HepG2 (cell line): Measurements from ENCODE around the gene CLEC2B. TPM values are rescaled to one million over a fixed set of nuclear protein-coding genes. Genes with fewer than 3 reads are reported as not detected.

Source experiments
- ATAC-seq: fragments of 200-7000 bp; cut with Tn5 transposase; 3 replicates; pipeline ENCODE4 v1.9.1; 2020; ENCODE audit warnings: mild to moderate bottlenecking, moderate library complexity
- BruUV-seq: library from RNA; stranded (reverse); fragments of 400-500 nt; replicated peaks from 2 replicates; lab custom pipeline; 2021; lab: Mats Ljungman, UMichigan
- CTCF ChIA-PET: fragments of 300-600 bp; formaldehyde crosslinking; extraction: SDS; loops from one replicate; lab custom pipeline; 2021; ENCODE audit warnings: low total read pairs, inconsistent platforms, low intra/inter-chr PET ratio; lab: Yijun Ruan, JAX
- POLR2A ChIA-PET: fragments of 350-600 bp; sonication (Branson Sonifier 250); formaldehyde crosslinking; loops from one replicate; lab custom pipeline; 2020; ENCODE audit warnings: antibody characterized with exemption, inconsistent platforms; lab: Yijun Ruan, JAX
- DNase-seq: peaks from one replicate; pipeline ENCODE4 v3.0.0-alpha.2; 2015; ENCODE audit warnings: low spot score
- FAIRE-seq: peaks from 3 replicates; lab custom pipeline; 2011; peaks lifted over from hg19 to GRCh38; lab: Jason Lieb, UNC
- H2AFZ ChIP-seq: one replicate; pipeline ENCODE4 v1.6.1; 2011; ENCODE audit warnings: low read length, inconsistent platforms
- H3K27ac ChIP-seq: fragments of 300-600 bp; 3 replicates; pipeline ENCODE4 v1.8.0; 2011; ENCODE audit warnings: mixed run types, mild to moderate bottlenecking, mixed read lengths, low read length, inconsistent platforms; ENCODE audit not compliant: insufficient read depth; ENCODE audit errors: extremely low read length
- H3K27me3 ChIP-seq, 2 experiments: fragments of 200-600 bp in 1 of 2; 2 replicates in 1 of 2; 3 replicates in 1 of 2; pipeline versions ENCODE4 v1.6.0 to v1.8.0; 2011; ENCODE audit warnings: low read length in 2 of 2, mild to moderate bottlenecking in 2 of 2, moderate library complexity in 2 of 2, inconsistent platforms in 1 of 2; ENCODE audit not compliant: insufficient read depth in 2 of 2, control insufficient read depth in 1 of 2
- H3K36me3 ChIP-seq, 2 experiments: fragments of 200-600 bp in 1 of 2; replicated peaks in 1 of 2; 2 replicates in 1 of 2; 3 replicates in 1 of 2; pipeline versions ENCODE4 v1.5.1 to v1.8.0; 2011; ENCODE audit warnings: low read length in 2 of 2, inconsistent platforms in 1 of 2; ENCODE audit not compliant: insufficient read depth in 2 of 2, control insufficient read depth in 1 of 2
- H3K4me1 ChIP-seq: 2 replicates; pipeline ENCODE4 v1.5.1; 2012; ENCODE audit warnings: low read length, inconsistent platforms; ENCODE audit not compliant: insufficient read depth
- H3K4me2 ChIP-seq: 2 replicates; pipeline ENCODE4 v1.6.0; 2011; ENCODE audit warnings: low read depth, low read length, inconsistent platforms
- H3K4me3 ChIP-seq, 3 experiments: fragments of 200-600 bp in 1 of 3; sonication (generic), shearing (Covaris generic) in 1 of 3; replicated peaks in 1 of 3; 2 replicates each; pipeline ENCODE4 v1.5.1; 2011 to 2016; ENCODE audit warnings: low read length in 3 of 3, inconsistent platforms in 2 of 3, low read depth in 2 of 3, mild to moderate bottlenecking in 2 of 3, control low read depth in 1 of 3, mixed read lengths in 1 of 3; ENCODE audit not compliant: insufficient read depth in 1 of 3
- H3K79me2 ChIP-seq: one replicate; pipeline ENCODE4 v1.6.1; 2011; ENCODE audit warnings: low read length, inconsistent platforms; ENCODE audit not compliant: insufficient read depth
- H3K9ac ChIP-seq: 2 replicates; pipeline ENCODE4 v1.6.0; 2011; ENCODE audit warnings: mild to moderate bottlenecking, low read depth, low read length, inconsistent platforms; ENCODE audit not compliant: insufficient read depth
- H3K9me3 ChIP-seq: 2 replicates; pipeline ENCODE4 v1.5.1; 2012; ENCODE audit warnings: mild to moderate bottlenecking, low read length
- H4K20me1 ChIP-seq: 2 replicates; pipeline ENCODE4 v1.6.0; 2011; ENCODE audit warnings: inconsistent platforms, mild to moderate bottlenecking, low read length, moderate library complexity; ENCODE audit not compliant: insufficient read depth
- HNF4A ChIP-seq: sonication (generic); formaldehyde crosslinking; IDR thresholded peaks from 2 replicates; pipeline ENCODE4 v1.4.0; 2020; ENCODE audit warnings: missing genetic modification reagents
- MYNN ChIP-seq: sonication (generic); formaldehyde crosslinking; IDR thresholded peaks from 2 replicates; pipeline ENCODE4 v1.4.0; 2020; ENCODE audit warnings: mild to moderate bottlenecking, low read depth, missing genetic modification reagents
- NCOA5 ChIP-seq: sonication (generic); formaldehyde crosslinking; IDR thresholded peaks from 2 replicates; pipeline ENCODE4 v1.4.0; 2020; ENCODE audit warnings: missing genetic modification reagents
- SAFB2 ChIP-seq: sonication (generic); formaldehyde crosslinking; IDR thresholded peaks from 2 replicates; pipeline ENCODE4 v1.5.1; 2020; ENCODE audit warnings: missing genetic modification reagents, low read depth, mild to moderate bottlenecking, borderline replicate concordance
- THAP11 ChIP-seq: IDR thresholded peaks from 2 replicates; pipeline ENCODE4 v1.6.1; 2016; ENCODE audit warnings: missing biosample characterization, missing genetic modification reagents
- ZFP82 ChIP-seq: sonication (generic); formaldehyde crosslinking; IDR thresholded peaks from 2 replicates; pipeline ENCODE4 v1.5.1; 2020; ENCODE audit warnings: mild to moderate bottlenecking, missing genetic modification reagents, borderline replicate concordance
- ZNF251 ChIP-seq: sonication (generic); formaldehyde crosslinking; IDR thresholded peaks from 2 replicates; pipeline ENCODE4 v1.9.0; 2021; ENCODE audit warnings: mild to moderate bottlenecking, missing genetic modification reagents
- ZNF496 ChIP-seq: sonication (generic); formaldehyde crosslinking; IDR thresholded peaks from 2 replicates; pipeline ENCODE4 v1.8.1; 2023; ENCODE audit warnings: mild to moderate bottlenecking, moderate library complexity, missing genetic modification reagents; ENCODE audit not compliant: insufficient replicate concordance
- ZNF709 ChIP-seq: sonication (generic); formaldehyde crosslinking; IDR thresholded peaks from 2 replicates; pipeline ENCODE4 v1.5.0; 2020; ENCODE audit warnings: mild to moderate bottlenecking, missing genetic modification reagents
- ZNF710 ChIP-seq: sonication (generic); formaldehyde crosslinking; IDR thresholded peaks from 2 replicates; pipeline ENCODE4 v1.5.0; 2020; ENCODE audit warnings: mild to moderate bottlenecking, missing genetic modification reagents, borderline replicate concordance
- ZNF850 ChIP-seq: sonication (generic); formaldehyde crosslinking; conservative IDR thresholded peaks from 2 replicates; pipeline ENCODE4 v1.9.0; 2021; ENCODE audit warnings: mild to moderate bottlenecking, missing genetic modification reagents
- WGBS: methylation state at CpG from one replicate; pipeline ENCODE4 v1.1.6; 2017; ENCODE audit warnings: low lambda C conversion rate; 5-methylcytosine and 5-hydroxymethylcytosine counted together
- in situ Hi-C: cut with HindIII; loops from 2 replicates; pipeline ENCODE4 v1.10.0; 2017; ENCODE audit warnings: low pct_unique_long_range_greater_than_20kb; ENCODE audit not compliant: extremely low pct_ligation_motif_present
- intact Hi-C: fragments of 100-400 bp; cut with micrococcal nuclease; formaldehyde crosslinking; loops from one replicate; pipeline ENCODE4 v1.10.0; 2022; ENCODE audit not compliant: unreplicated experiment
- polyA plus RNA-seq, 8 experiments: library from polyadenylated mRNA; depleted of rRNA in 3 of 8; stranded (reverse) in 7 of 8; unstranded in 1 of 8; fragments of >200 nt; fragmentation: Illumina TruSeq in 4 of 8; extraction: Trizol in 4 of 8; gene quantifications; 2 replicates each; pipeline versions ENCODE4 v1.2.1 to v1.2.3, GENCODE V29; 2011 to 2016; ENCODE audit warnings: low read depth in 4 of 8, missing spikeins in 1 of 8, mixed read lengths in 1 of 8; ENCODE audit not compliant: insufficient read depth in 1 of 8
- total RNA-seq, 5 experiments: library from RNA; depleted of rRNA; stranded (reverse); fragments of >200 nt; fragmentation: Illumina TruSeq; extraction: Trizol; gene quantifications; 2 replicates each; pipeline ENCODE4 v1.2.3, GENCODE V29; 2016; ENCODE audit warnings: low read depth in 1 of 5
- TF ChIP-seq, protein P1 (sequence below): sonication (generic); formaldehyde crosslinking; IDR thresholded peaks from 2 replicates; pipeline ENCODE4 v1.5.0; 2020; ENCODE audit warnings: mild to moderate bottlenecking, low read depth, missing genetic modification reagents, borderline replicate concordance

The CLEC2B gene
- total and polyA plus RNA-seq, 2 of the 13 experiments (the other 11 are each of a cell fraction or from before 2014, with no cell fraction given) = not detected

GRCh38 chr12:9895215-9895971, 26.2 kb upstream of the CLEC2B start (continued):
- TF ChIP-seq ZNF710 (CRISPR knock-in tag) = no peak
- TF ChIP-seq ZFP82 = no peak
- TF ChIP-seq HNF4A (CRISPR knock-in tag) = no peak

- H3K27ac ChIP-seq = no peak overlapping the region
- H3K79me2 ChIP-seq = no peaks in the 10 kb centered on the region
- H3K9ac ChIP-seq = no peak overlapping the region
- ATAC-seq (no peak), FAIRE-seq (no peak)
- H3K9me3 ChIP-seq = no peaks in the 10 kb centered on the region
- no peak overlapping the region for H2AFZ ChIP-seq
- POLR2A ChIA-PET = no interaction called here
- H4K20me1 ChIP-seq = no peaks in the 10 kb centered on the region
- intact Hi-C loops (no loop called here), in situ Hi-C loops (no loop called here)
- H3K4me3 ChIP-seq = no peak overlapping the region
- CTCF ChIA-PET = no interaction called here
- H3K36me3 ChIP-seq = no peaks in the 10 kb centered on the region
- 10% methylated on average over 4 of the region's 4 CpGs for WGBS
- H3K4me1 ChIP-seq = no peaks in the 10 kb centered on the region
- H3K4me2 ChIP-seq = no peak overlapping the region
- TF ChIP-seq ZNF251 (no peak), MYNN (CRISPR knock-in tag) (no peak), THAP11 (CRISPR knock-in tag) (no peak), SAFB2 (CRISPR knock-in tag) (no peak), ZNF496 (no peak), ZNF850 (no peak), ZNF709 (CRISPR knock-in tag) (no peak), NCOA5 (CRISPR knock-in tag) (no peak)
- TF ChIP-seq, protein P1, sequence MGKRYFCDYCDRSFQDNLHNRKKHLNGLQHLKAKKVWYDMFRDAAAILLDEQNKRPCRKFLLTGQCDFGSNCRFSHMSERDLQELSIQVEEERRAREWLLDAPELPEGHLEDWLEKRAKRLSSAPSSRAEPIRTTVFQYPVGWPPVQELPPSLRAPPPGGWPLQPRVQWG = no peak
- TF ChIP-seq, all 625 proteins: peak for 0
- no peaks in the 10 kb centered on the region for H3K27me3 ChIP-seq
- BruUV-seq = no TSS peak
- no peak for DNase-seq
Observed at GRCh38 chr12:9888665-9889273, 19.6 kb upstream of the CLEC2B start.
